K562 (cell line): ENCODE measurements around the gene CNTFR. TPM values are rescaled to one million over a fixed set of nuclear protein-coding genes. Genes with fewer than 3 reads are reported as not detected.

Source experiments
- ATAC-seq: fragments of 200-7000 bp; cut with Tn5 transposase; 3 replicates; pipeline ENCODE4 v1.9.1; 2020; ENCODE audit warnings: moderate library complexity
- BruUV-seq: library from RNA; stranded (reverse); fragments of 400-500 nt; replicated peaks from 2 replicates; lab custom pipeline; 2021; lab: Mats Ljungman, UMichigan
- CTCF ChIA-PET: fragments of 300-600 bp; formaldehyde crosslinking; extraction: SDS; loops from one replicate; lab custom pipeline; 2021; ENCODE audit warnings: low intra/inter-chr PET ratio; lab: Yijun Ruan, JAX
- POLR2A ChIA-PET: fragments of 300-600, 350-650 bp; sonication (Branson Sonifier 250); formaldehyde crosslinking; extraction: SDS; loops from one replicate; lab custom pipeline; 2021; ENCODE audit warnings: antibody characterized with exemption, inconsistent platforms; lab: Yijun Ruan, JAX
- DNase-seq, 4 experiments: peaks; one replicate each; pipeline versions ENCODE4 v3.0.0 to v3.0.0-alpha.2; 2011 to 2018; ENCODE audit warnings: low spot score in 3 of 4, mixed read lengths in 3 of 4; ENCODE audit errors: extremely low read depth in 1 of 4
- FAIRE-seq: peaks from 2 replicates; lab custom pipeline; 2011; peaks lifted over from hg19 to GRCh38; lab: Jason Lieb, UNC
- H2AFZ ChIP-seq: 2 replicates; pipeline ENCODE4 v1.6.0; 2011; ENCODE audit warnings: low read depth, low read length, control low read depth, inconsistent platforms
- H3K27ac ChIP-seq: fragments of 200-600 bp; 3 replicates; pipeline ENCODE4 v1.8.0; 2011; ENCODE audit warnings: low read depth, mild to moderate bottlenecking, control low read depth, inconsistent platforms, low read length, moderate library complexity, mixed read lengths; ENCODE audit errors: extremely low read depth
- H3K27me3 ChIP-seq, 2 experiments: fragments of 300-600 bp in 1 of 2; 2 replicates in 1 of 2; 3 replicates in 1 of 2; pipeline versions ENCODE4 v1.6.0 to v1.8.0; 2011; ENCODE audit warnings: inconsistent platforms in 2 of 2, low read length in 2 of 2, mild to moderate bottlenecking in 1 of 2, mixed read lengths in 1 of 2, moderate library complexity in 1 of 2; ENCODE audit not compliant: control insufficient read depth in 2 of 2, insufficient read depth in 2 of 2
- H3K36me3 ChIP-seq: fragments of 300-600 bp; 3 replicates; pipeline ENCODE4 v1.8.0; 2011; ENCODE audit warnings: mild to moderate bottlenecking, low read length, inconsistent platforms; ENCODE audit not compliant: control insufficient read depth, insufficient read depth
- H3K4me1 ChIP-seq, 2 experiments: fragments of 200-600 bp in 1 of 2; replicated peaks in 1 of 2; 2 replicates in 1 of 2; 3 replicates in 1 of 2; pipeline versions ENCODE4 v1.5.1 to v1.8.0; 2011; ENCODE audit warnings: inconsistent platforms in 2 of 2, low read length in 2 of 2, mild to moderate bottlenecking in 1 of 2, mixed read lengths in 1 of 2, moderate library complexity in 1 of 2; ENCODE audit not compliant: control insufficient read depth in 2 of 2, insufficient read depth in 2 of 2
- H3K4me2 ChIP-seq: 2 replicates; pipeline ENCODE4 v1.6.1; 2011; ENCODE audit warnings: low read length, control low read depth, inconsistent platforms, mixed read lengths; ENCODE audit not compliant: insufficient read depth
- H3K4me3 ChIP-seq: fragments of 200-600 bp; sonication (generic), shearing (Covaris generic); 2 replicates; pipeline ENCODE4 v1.5.1; 2016; ENCODE audit warnings: control low read depth, inconsistent platforms
- H3K79me2 ChIP-seq: fragments of 200-600 bp; 3 replicates; pipeline ENCODE4 v1.8.0; 2011; ENCODE audit warnings: low read length, inconsistent platforms; ENCODE audit not compliant: control insufficient read depth, insufficient read depth
- H3K9ac ChIP-seq, 2 experiments: 2 replicates each; pipeline versions ENCODE4 v1.6.0 to v1.6.1; 2011; ENCODE audit warnings: low read depth in 2 of 2, low read length in 2 of 2, control low read depth in 1 of 2, inconsistent platforms in 1 of 2, mild to moderate bottlenecking in 1 of 2, mixed read lengths in 1 of 2; ENCODE audit not compliant: insufficient read depth in 1 of 2
- H3K9me1 ChIP-seq: one replicate; pipeline ENCODE4 v1.6.0; 2011; ENCODE audit warnings: inconsistent platforms, mild to moderate bottlenecking, low read length, moderate library complexity; ENCODE audit not compliant: control insufficient read depth, insufficient read depth
- H3K9me3 ChIP-seq: replicated peaks from 2 replicates; pipeline ENCODE4 v1.5.1; 2011; ENCODE audit warnings: low read depth, low read length, inconsistent platforms; ENCODE audit not compliant: control insufficient read depth, insufficient read depth
- H4K20me1 ChIP-seq: replicated peaks from 2 replicates; pipeline ENCODE4 v1.6.1; 2011; ENCODE audit warnings: low read length, inconsistent platforms, mixed read lengths; ENCODE audit not compliant: control insufficient read depth, insufficient read depth
- DACH1 ChIP-seq: fragments of 450-650 bp; IDR thresholded peaks from 2 replicates; pipeline ENCODE4 v1.6.1; 2018; ENCODE audit not compliant: partially characterized antibody
- E2F5 ChIP-seq: sonication (generic); formaldehyde crosslinking; IDR thresholded peaks from 2 replicates; pipeline ENCODE4 v1.8.0; 2022; ENCODE audit warnings: mild to moderate bottlenecking, missing genetic modification reagents
- HMBOX1 ChIP-seq: sonication (generic); IDR thresholded peaks from 2 replicates; pipeline ENCODE4 v1.6.1; 2016
- RBM15 ChIP-seq: fragments of 200-400 bp; formaldehyde crosslinking; IDR thresholded peaks from 2 replicates; pipeline ENCODE4 v1.6.1; 2018; ENCODE audit warnings: mild to moderate bottlenecking, low read length, moderate library complexity; ENCODE audit not compliant: insufficient read depth
- SMAD3 ChIP-seq: fragments of 450-650 bp; formaldehyde crosslinking; conservative IDR thresholded peaks from 2 replicates; pipeline ENCODE4 v1.4.0; 2020; ENCODE audit warnings: mild to moderate bottlenecking
- ZNF12 ChIP-seq: sonication (generic); formaldehyde crosslinking; IDR thresholded peaks from 2 replicates; pipeline ENCODE4 v1.4.0; 2020; ENCODE audit warnings: mild to moderate bottlenecking, missing genetic modification reagents
- ZNF124 ChIP-seq: sonication (generic); formaldehyde crosslinking; IDR thresholded peaks from 2 replicates; pipeline ENCODE4 v1.8.1; 2022; ENCODE audit warnings: missing genetic modification reagents
- WGBS: fragments of 100-300 bp; shearing (Covaris generic); methylation state at CpG from one replicate; pipeline ENCODE4 v1.1.6; 2016; ENCODE audit warnings: low coverage, mixed read lengths; ENCODE audit not compliant: insufficient coverage; ENCODE audit errors: missing lambda C conversion rate; 5-methylcytosine and 5-hydroxymethylcytosine counted together
- in situ Hi-C: fragments of 300-500 bp; cut with MboI; formaldehyde crosslinking; loops from 4 replicates; pipeline ENCODE4 v1.15.0; 2018; ENCODE audit warnings: inconsistent platforms, mixed read lengths
- intact Hi-C: fragments of 100-400 bp; cut with micrococcal nuclease; formaldehyde crosslinking; loops from 2 replicates; pipeline ENCODE4 v1.14.2; 2022
- polyA plus RNA-seq, 8 experiments: library from polyadenylated mRNA; depleted of rRNA in 4 of 8; stranded (reverse) in 5 of 8; unstranded in 3 of 8; fragments of >200 nt; fragmentation: Nextera tagmentation in 2 of 8; fragmentation: Illumina TruSeq in 1 of 8; extraction: Ambion mirVana in 2 of 8; extraction: Trizol in 1 of 8; gene quantifications; 2 replicates each; pipeline versions ENCODE4 v1.2.1 to v1.2.3, GENCODE V29; 2011 to 2014; ENCODE audit warnings: inconsistent platforms in 1 of 8, missing spikeins in 1 of 8
- total RNA-seq, 7 experiments: library from RNA; depleted of rRNA in 6 of 7; stranded (reverse); fragments of >200 nt in 6 of 7; fragmentation: Illumina TruSeq in 2 of 7; extraction: Trizol in 2 of 7; gene quantifications; 2 replicates each; pipeline versions ENCODE4 v1.2.1 to v1.2.3, GENCODE V29; 2011 to 2021; ENCODE audit warnings: low replicate concordance in 1 of 7

The CNTFR gene
- total and polyA plus RNA-seq, 9 of the 15 experiments (the other 6 are each of a cell fraction or from before 2014, with no cell fraction given), result not detected

- TF ChIP-seq ZNF124 (CRISPR knock-in tag) (no peak), RBM15 (no peak), E2F5 (no peak), SMAD3 (CRISPR knock-in tag) (no peak), HMBOX1 (no peak), ZNF12 (CRISPR knock-in tag) (no peak)
Measured at GRCh38 chr9:34572092-34572491, 17.4 kb downstream of the CNTFR start (continued).

GRCh38 chr9:34571481-34571810 lies 18.1 kb downstream of the CNTFR start:
- H3K4me3 ChIP-seq, result no peak overlapping the region
- intact Hi-C loops (no loop called here), in situ Hi-C loops (no loop called here)
- no peak overlapping the region for H3K27ac ChIP-seq
- no peaks in the 10 kb centered on the region for H3K4me1 ChIP-seq
- ChIA-PET POLR2A (interaction anchor here (0.6 kb wide), 1 partner anchor 10 kb away, joined by 3 read pairs; no protein-coding TSS in a partner anchor), CTCF (no interaction called here)
- no peaks in the 10 kb centered on the region for H3K9me1 ChIP-seq
- ATAC-seq (no peak), FAIRE-seq (no peak), DNase-seq (no peak)
- H3K9me3 ChIP-seq, result no peaks in the 10 kb centered on the region
- H3K9ac ChIP-seq, result no peak overlapping the region
- peaks cover 4% of the 10 kb centered on the region; the same call in 1 of the 2 replicates for H4K20me1 ChIP-seq
- no peak for TF ChIP-seq DACH1
- whole genome bisulfite sequencing, result 0% methylated on average over 10 of the region's 12 CpGs
- peaks cover 13 to 79% of the 10 kb centered on the region in 2 experiments for H3K27me3 ChIP-seq
- H3K79me2 ChIP-seq, result no peaks in the 10 kb centered on the region
- H3K4me2 ChIP-seq, result no peak overlapping the region
- H2AFZ ChIP-seq, result no peak overlapping the region
- no peaks in the 10 kb centered on the region for H3K36me3 ChIP-seq
- no TSS peak for BruUV-seq
